ENCODE results near the gene GALK2.

- TF ChIP-seq CTCF (IDR thresholded peaks at IDR 0.05 in 8 of 11, conservative IDR thresholded peaks at IDR 0.05 in 3 of 11) (peak in 4 of 11 experiments; percentile 17 to 44 (median 34)), POLR2AphosphoS5 (IDR thresholded peaks at IDR 0.05) (peak; percentile 84 to 96 (median 92)), POLR2A (IDR thresholded peaks at IDR 0.05) (peak in 2 of 3 donors; percentile 80 to 94)
These were observed 14.8 kb upstream of the GALK2 start, which contains the start of gene COPS2 for GRCh38 chr15:49155110-49155833.

Measured in spleen (tissue), 7 donors.